Tibial nerve (tissue), 4 donors: Measurements from ENCODE around the gene RAB40C.

Experiments used
- CTCF ChIP-seq, 5 experiments: fragments of 200-600 bp in 3 of 5; fragments of 450-650 bp in 2 of 5; sonication (generic) in 3 of 5; IDR thresholded peaks; one replicate each; pipeline ENCODE4 v1.5.1; 2016 to 2019; ENCODE audit warnings: antibody characterized with exemption in 5 of 5, mild to moderate bottlenecking in 3 of 5, moderate library complexity in 2 of 5
- EP300 ChIP-seq, 2 donors: sonication (generic); formaldehyde crosslinking; IDR thresholded peaks; one replicate each; pipeline ENCODE4 v1.6.1; 2017; ENCODE audit warnings: antibody characterized with exemption in 2 of 2, mild to moderate bottlenecking in 1 of 2
- POLR2A ChIP-seq, 2 donors: fragments of 450-650 bp; IDR thresholded peaks; one replicate each; pipeline ENCODE4 v1.6.1; 2017; ENCODE audit warnings: antibody characterized with exemption in 2 of 2, mild to moderate bottlenecking in 2 of 2, moderate library complexity in 2 of 2

DNA sequence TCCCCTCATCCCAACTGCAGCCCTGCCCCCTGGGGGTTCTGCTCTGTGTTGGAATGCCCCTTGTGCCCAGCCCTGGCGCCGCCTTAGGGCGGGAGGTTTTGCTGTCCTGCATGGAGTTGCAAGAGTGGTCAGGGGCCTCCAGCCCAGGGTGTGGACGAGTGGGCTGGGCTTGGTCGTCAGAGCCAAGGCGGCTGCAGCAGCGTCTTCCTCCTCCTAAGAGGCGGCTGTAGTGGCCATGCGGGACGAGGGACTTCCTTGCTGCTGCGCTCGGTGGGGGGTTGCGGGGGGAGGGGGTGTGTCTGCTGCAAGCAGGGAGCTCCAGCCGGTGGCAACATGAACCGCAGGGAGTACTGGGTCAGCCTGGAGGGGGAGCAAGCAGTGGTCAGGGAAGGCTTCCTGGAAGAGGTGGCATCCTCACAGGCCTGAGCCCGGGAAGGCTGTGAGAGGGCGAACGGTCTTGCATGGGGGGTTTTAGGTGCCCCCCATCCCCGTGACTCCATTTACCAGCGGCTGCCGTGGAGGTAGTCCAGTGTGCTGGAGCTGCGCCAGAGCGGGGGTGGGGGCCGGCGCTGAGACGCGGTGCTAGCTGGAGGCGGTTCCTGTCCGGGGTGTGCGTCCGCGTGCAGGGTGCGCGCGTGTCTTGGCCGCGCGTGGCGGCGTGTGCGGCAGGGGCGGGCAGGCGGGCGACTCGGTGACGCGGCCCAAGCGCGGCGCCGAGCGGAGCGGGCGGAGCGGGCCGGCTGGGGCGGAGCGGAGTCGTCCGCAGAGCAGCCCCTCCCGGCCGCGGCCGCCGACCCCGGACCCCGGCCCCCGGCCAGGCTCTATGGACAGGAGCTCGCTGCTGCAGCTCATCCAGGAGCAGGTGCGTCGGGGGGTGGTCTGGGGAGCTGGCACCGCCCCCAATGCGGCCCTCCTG, 85.4 kb downstream of the RAB40C start, which contains the start of gene RHBDL1:
- TF ChIP-seq POLR2A (IDR thresholded peaks at IDR 0.05) (no peak), EP300 (IDR thresholded peaks at IDR 0.05) (no peak), CTCF (IDR thresholded peaks at IDR 0.05) (no peak)
